HG02798 (cell line): ENCODE data around the gene KCNJ18.
"Not testable (repeated sequence)": the region's sequence is repeated elsewhere in the genome, so short reads cannot be mapped to it uniquely, and the experiment has no call there.

ENCODE experiments used
- ATAC-seq: cut with Tn5 transposase; IDR thresholded peaks from one replicate; pipeline ENCODE4 v1.9.1; 2021; ENCODE audit warnings: mild to moderate bottlenecking; ENCODE audit not compliant: unreplicated experiment, poor library complexity

Gene KCNJ18

GRCh38 chr17:21719511-21720226 lies 27.3 kb downstream of the KCNJ18 start:
- not testable (repeated sequence) for ATAC-seq

GRCh38 chr17:21720566-21720965 lies 28.2 kb downstream of the KCNJ18 start:
- not testable (repeated sequence) for ATAC-seq

GRCh38 chr17:21722268-21722667 lies 29.9 kb downstream of the KCNJ18 start:
- not testable (repeated sequence) for ATAC-seq

- peak; percentile 40 for ATAC-seq
These were observed 32.1 kb downstream of the KCNJ18 start for GRCh38 chr17:21724216-21725006.

GRCh38 chr17:21731076-21731475 lies 38.8 kb downstream of the KCNJ18 start:
- not testable (repeated sequence) for ATAC-seq

GRCh38 chr17:21733931-21734330 lies 41.6 kb downstream of the KCNJ18 start:
- ATAC-seq: not testable (repeated sequence)

- not testable (repeated sequence) for ATAC-seq
These were observed 43.5 kb downstream of the KCNJ18 start for GRCh38 chr17:21735814-21736213.

GRCh38 chr17:21737015-21737580 lies 44.8 kb downstream of the KCNJ18 start:
- ATAC-seq: not testable (repeated sequence)

GRCh38 chr17:21738241-21738640 lies 45.9 kb downstream of the KCNJ18 start:
- not testable (repeated sequence) for ATAC-seq

- ATAC-seq: peak; percentile 72
These were observed 46.7 kb downstream of the KCNJ18 start for GRCh38 chr17:21738877-21739474.

GRCh38 chr17:21739485-21739884 lies 47.2 kb downstream of the KCNJ18 start:
- ATAC-seq: peak; percentile 52

GRCh38 chr17:21740836-21741235 lies 48.5 kb downstream of the KCNJ18 start:
- ATAC-seq: not testable (repeated sequence)

GRCh38 chr17:21741520-21741919 lies 49.2 kb downstream of the KCNJ18 start:
- ATAC-seq: not testable (repeated sequence)

- ATAC-seq: no peak
These were observed 50.0 kb downstream of the KCNJ18 start for GRCh38 chr17:21742326-21742725.

- not testable (repeated sequence) for ATAC-seq
These were observed 51.8 kb downstream of the KCNJ18 start for GRCh38 chr17:21744151-21744550.

- not testable (repeated sequence) for ATAC-seq
These were observed 52.3 kb downstream of the KCNJ18 start for GRCh38 chr17:21744621-21745020.

- not testable (repeated sequence) for ATAC-seq
These were observed 53.2 kb downstream of the KCNJ18 start for GRCh38 chr17:21745385-21746054.

GRCh38 chr17:21746415-21746814 lies 54.1 kb downstream of the KCNJ18 start:
- not testable (repeated sequence) for ATAC-seq

- ATAC-seq: not testable (repeated sequence)
These were observed 55.0 kb downstream of the KCNJ18 start for GRCh38 chr17:21747195-21747915.
